NCI-H1092 (cell line): Measurements from ENCODE around the gene CNGB1.
"Not testable (repeated sequence)": the region's sequence is repeated elsewhere in the genome, so short reads cannot be mapped to it uniquely, and the experiment has no call there.

Source experiments
- DNase-seq: peaks from one replicate; lab custom pipeline; 2025; lab: John Stamatoyannopoulos, UW

The CNGB1 gene

GRCh38 chr16:57888128-57888527 is 82.8 kb downstream of the CNGB1 start:
- no peak for DNase-seq

GRCh38 chr16:57887711-57888110 is 83.2 kb downstream of the CNGB1 start:
- DNase-seq: no peak

- no peak for DNase-seq
These were observed 84.5 kb downstream of the CNGB1 start for GRCh38 chr16:57886427-57886826.

- DNase-seq: no peak
These were observed 86.2 kb downstream of the CNGB1 start for GRCh38 chr16:57884655-57885133.

- no peak for DNase-seq
These were observed 86.8 kb downstream of the CNGB1 start for GRCh38 chr16:57883953-57884654.

- no peak for DNase-seq
These were observed 87.4 kb downstream of the CNGB1 start for GRCh38 chr16:57883480-57883879.

- DNase-seq: no peak
These were observed 88.1 kb downstream of the CNGB1 start for GRCh38 chr16:57882792-57883191.

GRCh38 chr16:57882206-57882605 is 88.7 kb downstream of the CNGB1 start:
- DNase-seq: no peak

- no peak for DNase-seq
These were observed 92.3 kb downstream of the CNGB1 start for GRCh38 chr16:57878586-57878985.

GRCh38 chr16:57876210-57876609 is 94.7 kb downstream of the CNGB1 start:
- no peak for DNase-seq

GRCh38 chr16:57875347-57875746 is 95.6 kb downstream of the CNGB1 start:
- no peak for DNase-seq

- DNase-seq: no peak
These were observed 97.7 kb downstream of the CNGB1 start for GRCh38 chr16:57873218-57873617.

- not testable (repeated sequence) for DNase-seq
These were observed 98.2 kb downstream of the CNGB1 start for GRCh38 chr16:57872764-57873163.

GRCh38 chr16:57871456-57871855 is 99.5 kb downstream of the CNGB1 start:
- no peak for DNase-seq

- no peak for DNase-seq
These were observed 100.0 kb downstream of the CNGB1 start for GRCh38 chr16:57870753-57871454.

- DNase-seq: no peak
These were observed 101.9 kb downstream of the CNGB1 start for GRCh38 chr16:57868913-57869520.

- peak; percentile 60 for DNase-seq
These were observed 103.8 kb downstream of the CNGB1 start for GRCh38 chr16:57867000-57867561.

- DNase-seq: no peak
These were observed 104.4 kb downstream of the CNGB1 start for GRCh38 chr16:57866529-57866918.

GRCh38 chr16:57865746-57866528 is 105.0 kb downstream of the CNGB1 start:
- DNase-seq: no peak

- no peak for DNase-seq
These were observed 107.3 kb downstream of the CNGB1 start for GRCh38 chr16:57863434-57864160.

GRCh38 chr16:57862698-57863433 is 108.1 kb downstream of the CNGB1 start:
- no peak for DNase-seq
